Endothelial cell of umbilical vein (primary cell): ENCODE data around the gene NFIA.

Experiments used
- CTCF ChIP-seq, 2 donors: IDR thresholded peaks; 1 replicate in 1 of 2; 2 replicates in 1 of 2; pipeline ENCODE4 v1.5.1; 2011; ENCODE audit warnings: low read length in 2 of 2, mild to moderate bottlenecking in 2 of 2, moderate library complexity in 2 of 2, control low read depth in 1 of 2, inconsistent platforms in 1 of 2, low read depth in 1 of 2; ENCODE audit not compliant: insufficient read depth in 1 of 2; ENCODE audit errors: extremely low read depth in 1 of 2
- EZH2 ChIP-seq: IDR thresholded peaks from 2 replicates; pipeline ENCODE4 v1.6.1; 2012; ENCODE audit warnings: borderline replicate concordance, low read depth, mild to moderate bottlenecking, moderate library complexity, low read length, inconsistent platforms; ENCODE audit not compliant: severe bottlenecking
- FOS ChIP-seq: IDR thresholded peaks from 2 replicates; pipeline ENCODE4 v1.6.1; 2011; ENCODE audit warnings: mild to moderate bottlenecking, low read length, moderate library complexity, borderline replicate concordance; ENCODE audit not compliant: insufficient read depth
- GATA2 ChIP-seq: IDR thresholded peaks from 2 replicates; pipeline ENCODE4 v1.7.0; 2011; ENCODE audit warnings: low read depth, mild to moderate bottlenecking, moderate library complexity, mixed read lengths, low read length; ENCODE audit not compliant: insufficient read length, insufficient read depth
- JUN ChIP-seq: IDR thresholded peaks from 2 replicates; pipeline ENCODE4 v1.6.1; 2011; ENCODE audit warnings: borderline replicate concordance, low read depth; ENCODE audit not compliant: insufficient read length, insufficient read depth
- MAX ChIP-seq: IDR thresholded peaks from 2 replicates; pipeline ENCODE4 v1.6.1; 2011; ENCODE audit not compliant: insufficient read depth, insufficient read length
- MYC ChIP-seq: IDR thresholded peaks from one replicate; pipeline ENCODE4 v1.6.1; 2011; ENCODE audit warnings: mild to moderate bottlenecking, low read depth, low read length
- POLR2A ChIP-seq: IDR thresholded peaks from 2 replicates; pipeline ENCODE4 v1.6.1; 2012; ENCODE audit warnings: low read depth, mild to moderate bottlenecking, control low read depth, low read length
- POLR2AphosphoS5 ChIP-seq: IDR thresholded peaks from 2 replicates; pipeline ENCODE4 v1.6.1; 2012; ENCODE audit warnings: low read depth, mild to moderate bottlenecking, control low read depth, low read length, moderate library complexity; ENCODE audit not compliant: insufficient read depth

- no peak for TF ChIP-seq POLR2A
- no peak for TF ChIP-seq CTCF (IDR thresholded peaks at IDR 0.05; ENCODE audit: extremely low read depth in 1 of 2, insufficient read depth in 1 of 2, low read depth in 1 of 2, low read length in 2 of 2)
- TF ChIP-seq EZH2 = no peak
- TF ChIP-seq MAX = no peak
- no peak for TF ChIP-seq POLR2AphosphoS5
- no peak for TF ChIP-seq JUN
- TF ChIP-seq MYC = no peak
- no peak for TF ChIP-seq GATA2
- TF ChIP-seq FOS = no peak
Measured at GRCh38 chr1:61280452-61280851, 198.1 kb downstream of the NFIA start.
